C4-2B (cell line): Measurements from ENCODE around the gene RALB.

Experiments
- H3K27ac ChIP-seq: fragments of 450-650 bp; 2 replicates; pipeline ENCODE4 v1.5.1; 2017
- ZFX ChIP-seq: fragments of 450-650 bp; IDR thresholded peaks from 2 replicates; pipeline ENCODE4 v1.6.1; 2017
- TF ChIP-seq, protein P1 (sequence below): fragments of 450-650 bp; conservative IDR thresholded peaks from 2 replicates; pipeline ENCODE4 v1.5.1; 2017; ENCODE audit warnings: mild to moderate bottlenecking

The RALB gene

DNA sequence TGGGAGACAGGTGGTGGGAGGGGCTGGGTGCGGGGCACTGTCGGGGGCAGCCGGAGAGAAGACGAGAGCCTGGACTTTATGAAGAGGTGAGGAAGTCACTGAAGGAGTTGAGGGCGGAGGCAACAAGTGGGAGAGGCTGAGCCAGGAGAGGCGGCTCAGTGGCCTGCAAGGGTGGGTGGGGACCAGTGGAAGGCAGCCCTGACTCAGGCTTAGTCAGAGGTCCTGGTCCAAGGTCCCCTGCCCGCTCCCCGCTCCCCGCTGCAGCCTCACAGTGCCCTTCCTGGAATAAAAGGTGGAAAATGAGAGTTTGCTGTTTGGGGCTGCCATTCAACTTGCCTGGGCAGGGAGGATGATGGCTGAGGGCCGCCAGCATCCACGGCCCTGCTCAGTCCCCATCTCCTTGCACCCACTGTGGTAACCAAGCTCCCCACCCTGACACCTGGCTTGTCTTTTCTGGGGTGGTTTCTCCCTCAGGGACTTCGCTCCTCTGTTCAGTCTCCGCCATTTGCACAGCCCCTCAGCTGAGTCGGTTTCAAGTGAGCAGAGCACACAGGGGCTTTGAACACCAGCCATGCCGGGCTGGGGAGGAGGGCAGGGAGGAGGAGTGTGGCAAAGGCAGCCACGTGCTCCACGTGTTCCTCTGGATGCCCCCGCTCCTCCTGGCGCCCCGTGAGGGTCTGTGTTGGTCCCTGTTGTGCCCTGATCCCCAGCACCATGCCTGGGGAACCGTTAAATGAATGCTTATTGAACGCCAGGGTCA lies 13.7 kb upstream of the RALB start:
- TF ChIP-seq, protein P1, sequence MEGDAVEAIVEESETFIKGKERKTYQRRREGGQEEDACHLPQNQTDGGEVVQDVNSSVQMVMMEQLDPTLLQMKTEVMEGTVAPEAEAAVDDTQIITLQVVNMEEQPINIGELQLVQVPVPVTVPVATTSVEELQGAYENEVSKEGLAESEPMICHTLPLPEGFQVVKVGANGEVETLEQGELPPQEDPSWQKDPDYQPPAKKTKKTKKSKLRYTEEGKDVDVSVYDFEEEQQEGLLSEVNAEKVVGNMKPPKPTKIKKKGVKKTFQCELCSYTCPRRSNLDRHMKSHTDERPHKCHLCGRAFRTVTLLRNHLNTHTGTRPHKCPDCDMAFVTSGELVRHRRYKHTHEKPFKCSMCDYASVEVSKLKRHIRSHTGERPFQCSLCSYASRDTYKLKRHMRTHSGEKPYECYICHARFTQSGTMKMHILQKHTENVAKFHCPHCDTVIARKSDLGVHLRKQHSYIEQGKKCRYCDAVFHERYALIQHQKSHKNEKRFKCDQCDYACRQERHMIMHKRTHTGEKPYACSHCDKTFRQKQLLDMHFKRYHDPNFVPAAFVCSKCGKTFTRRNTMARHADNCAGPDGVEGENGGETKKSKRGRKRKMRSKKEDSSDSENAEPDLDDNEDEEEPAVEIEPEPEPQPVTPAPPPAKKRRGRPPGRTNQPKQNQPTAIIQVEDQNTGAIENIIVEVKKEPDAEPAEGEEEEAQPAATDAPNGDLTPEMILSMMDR: no peak
- no peak for TF ChIP-seq ZFX
- H3K27ac ChIP-seq: no peak overlapping the region

DNA sequence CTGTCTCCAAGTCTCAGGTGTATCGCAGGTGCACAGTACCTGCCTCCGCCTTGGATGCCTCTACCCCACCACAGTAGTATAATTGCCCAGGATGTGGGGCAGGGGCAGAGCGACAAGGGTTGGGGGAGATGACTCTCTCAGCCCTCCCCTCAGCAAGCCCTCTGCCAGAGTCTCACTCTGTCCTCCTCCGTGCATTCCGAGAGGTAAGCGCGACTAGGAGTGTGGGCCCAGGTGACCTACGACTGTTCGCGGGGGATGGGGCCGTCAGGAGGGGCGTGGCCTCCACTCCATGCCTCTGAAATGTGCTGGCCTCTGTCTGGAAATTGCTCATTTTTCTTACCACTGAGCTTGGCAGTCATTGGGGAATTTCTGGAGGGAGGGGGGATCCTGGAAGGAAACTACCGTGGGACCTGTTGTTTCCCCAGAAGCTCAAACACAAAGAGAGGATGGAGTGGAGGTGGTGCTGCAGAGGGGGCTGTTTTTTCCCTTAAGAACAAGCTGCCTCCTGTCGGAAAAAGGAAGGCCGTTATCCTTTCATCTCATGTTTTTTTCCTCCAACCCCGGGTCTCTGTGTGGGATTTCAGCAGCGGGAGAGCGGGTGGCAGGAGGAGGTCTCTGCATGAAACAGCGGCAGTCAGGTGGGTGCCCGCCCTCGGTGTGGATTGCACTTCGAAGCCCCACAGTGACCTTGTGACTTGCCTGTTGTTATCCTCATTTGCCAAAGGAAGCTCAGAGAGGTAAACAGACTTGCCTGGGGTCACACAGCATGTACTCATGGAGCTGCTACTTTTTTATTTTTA lies 13.0 kb upstream of the RALB start:
- TF ChIP-seq, protein P1: no peak
- TF ChIP-seq ZFX: no peak

DNA sequence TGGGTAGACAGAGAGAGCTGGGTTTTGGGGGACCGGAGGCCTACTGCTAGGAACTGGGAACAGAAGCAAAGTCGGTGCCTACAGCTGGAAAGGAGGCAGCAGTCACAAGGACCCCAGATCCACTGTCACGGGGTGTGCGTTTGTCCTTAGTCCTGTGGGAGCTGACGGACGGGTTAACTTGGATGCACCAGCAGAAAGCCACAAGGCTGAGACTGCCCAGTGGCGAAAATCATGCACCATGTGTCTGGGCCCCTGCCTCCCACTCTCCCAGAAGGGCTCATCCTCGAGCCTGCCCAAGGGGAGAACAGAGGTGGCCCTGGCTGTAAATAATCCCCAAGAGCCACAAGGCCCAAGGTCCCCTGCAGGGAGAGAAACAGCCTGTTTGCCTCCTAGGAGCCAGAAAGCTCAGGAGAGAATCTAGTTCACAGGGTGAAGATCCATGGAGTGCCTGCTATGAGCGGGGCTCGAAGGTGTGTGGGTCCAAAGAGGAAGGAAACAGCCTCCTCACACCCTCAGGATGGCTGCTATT lies 11.7 kb upstream of the RALB start:
- no peak for TF ChIP-seq ZFX
- TF ChIP-seq, protein P1: no peak
- no peak overlapping the region for H3K27ac ChIP-seq

More for the DNA sequence above, 13.0 kb upstream of the RALB start:
- no peak overlapping the region for H3K27ac ChIP-seq

DNA sequence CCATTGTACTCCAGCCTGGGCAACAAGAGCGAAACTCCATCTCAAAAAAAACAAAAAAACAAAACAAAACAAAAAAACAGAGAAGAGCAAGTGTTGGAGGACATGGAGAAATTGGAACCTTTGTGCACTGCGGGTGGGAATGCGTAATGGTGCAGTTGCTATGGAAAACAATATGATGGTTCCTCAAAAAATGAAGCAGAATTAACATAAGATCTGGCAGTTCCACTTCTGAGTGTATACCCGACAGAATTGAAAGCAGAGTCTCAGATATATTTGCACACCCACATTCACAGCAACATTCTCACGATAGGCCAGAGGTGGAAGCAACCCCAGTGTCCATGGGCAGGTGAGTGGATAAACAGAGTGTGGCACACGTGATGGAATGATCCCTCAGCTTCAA lies 11.0 kb upstream of the RALB start:
- no peak overlapping the region for H3K27ac ChIP-seq
- no peak for TF ChIP-seq ZFX
- TF ChIP-seq, protein P1: no peak

DNA sequence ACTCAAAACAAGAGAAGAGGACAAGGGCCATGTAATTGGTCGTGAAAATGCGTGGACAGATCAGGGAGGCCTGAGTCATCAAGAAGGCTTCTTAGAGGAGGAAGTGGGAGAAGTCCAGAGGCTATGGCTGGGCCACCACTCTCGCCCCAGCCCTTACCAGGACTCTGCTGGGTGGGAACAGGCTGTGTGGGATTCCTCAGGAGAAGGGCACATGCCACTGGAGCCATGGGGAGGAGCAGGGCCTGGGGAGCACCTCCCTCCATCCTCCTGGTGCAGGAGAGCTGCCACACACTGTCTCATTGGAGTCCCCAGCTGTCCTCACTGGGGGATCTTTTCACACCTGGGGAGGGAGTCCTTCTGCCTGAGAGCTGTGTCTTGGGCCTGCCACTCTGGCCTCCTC lies 9.4 kb upstream of the RALB start:
- H3K27ac ChIP-seq: no peak overlapping the region
- no peak for TF ChIP-seq ZFX
- TF ChIP-seq, protein P1: no peak

DNA sequence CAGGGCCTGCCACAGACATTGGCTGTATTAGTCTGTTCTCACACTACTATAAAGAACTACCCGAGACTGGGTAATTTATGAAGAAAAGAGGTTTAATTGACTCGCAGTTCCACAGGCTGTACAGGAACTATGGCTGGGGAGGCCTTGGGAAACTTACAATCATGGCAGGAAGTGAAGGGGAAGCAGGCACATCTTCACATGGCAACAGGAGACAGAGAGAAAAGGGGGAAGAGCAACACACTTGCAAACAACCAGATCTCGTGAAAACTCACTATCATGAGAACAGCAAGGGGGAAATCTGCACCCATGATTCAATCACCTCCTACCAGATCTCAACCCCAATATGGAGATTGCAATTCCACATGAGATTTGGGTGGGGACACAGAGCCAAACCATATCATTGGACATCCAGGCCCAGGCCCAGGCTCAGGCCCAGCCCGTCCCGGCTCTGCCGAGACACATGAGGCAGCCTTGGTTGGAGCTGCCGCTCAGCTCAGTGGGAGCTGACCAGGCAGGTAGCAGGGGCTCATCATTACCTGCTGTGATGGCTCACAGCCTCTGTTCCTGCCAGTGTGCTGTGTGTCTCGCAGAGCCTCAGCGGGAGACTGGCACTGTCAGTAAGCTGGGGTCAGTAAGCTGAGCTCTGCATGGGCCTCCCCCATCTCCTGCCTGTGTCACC lies 8.6 kb upstream of the RALB start:
- TF ChIP-seq, protein P1: no peak
- no peak for TF ChIP-seq ZFX
- H3K27ac ChIP-seq: no peak overlapping the region
